Parathyroid adenoma (tissue), 2 donors: ENCODE data around the gene FAH.

Experiments
- H2AFZ ChIP-seq: fragments of 300-600 bp; sonication (generic); one replicate; pipeline ENCODE4 v1.7.0; 2017; ENCODE audit warnings: antibody characterized with exemption, mild to moderate bottlenecking
- H3K27ac ChIP-seq: fragments of 300-600 bp; sonication (generic); one replicate; pipeline ENCODE4 v1.7.0; 2017
- H3K27me3 ChIP-seq: fragments of 300-600 bp; sonication (generic); one replicate; pipeline ENCODE4 v1.7.0; 2017; ENCODE audit warnings: low read length; ENCODE audit not compliant: control insufficient read depth, insufficient read depth
- H3K36me3 ChIP-seq: fragments of 300-600 bp; sonication (generic); one replicate; pipeline ENCODE4 v1.7.0; 2017; ENCODE audit warnings: low read length; ENCODE audit not compliant: control insufficient read depth, insufficient read depth
- H3K4me1 ChIP-seq: fragments of 300-600 bp; sonication (generic); one replicate; pipeline ENCODE4 v1.7.0; 2017; ENCODE audit warnings: control low read depth
- H3K4me2 ChIP-seq: fragments of 300-600 bp; sonication (generic); one replicate; pipeline ENCODE4 v1.7.0; 2017; ENCODE audit warnings: low read length
- H3K4me3 ChIP-seq: fragments of 300-600 bp; sonication (generic); one replicate; pipeline ENCODE4 v1.7.0; 2017; ENCODE audit warnings: low read depth, low read length
- H3K79me2 ChIP-seq: fragments of 300-600 bp; sonication (generic); one replicate; pipeline ENCODE4 v1.7.0; 2017; ENCODE audit warnings: control low read depth
- H3K9ac ChIP-seq: fragments of 300-600 bp; sonication (generic); one replicate; pipeline ENCODE4 v1.7.0; 2017; ENCODE audit warnings: mild to moderate bottlenecking
- H3K9me3 ChIP-seq: fragments of 300-600 bp; sonication (generic); one replicate; pipeline ENCODE4 v1.7.0; 2017; ENCODE audit warnings: low read length; ENCODE audit not compliant: control insufficient read depth
- CTCF ChIP-seq: fragments of 300-600 bp; sonication (generic); IDR thresholded peaks from one replicate; pipeline ENCODE4 v1.7.0; 2017; ENCODE audit warnings: antibody characterized with exemption, mild to moderate bottlenecking
- donor health status: primary hyperparathyroidism.

FAH gene

GRCh38 chr15:80204231-80204630, 51.4 kb downstream of the FAH start:
- TF ChIP-seq CTCF: no peak
- no peaks in the 10 kb centered on the region for H3K9me3 ChIP-seq
- no peaks in the 10 kb centered on the region for H3K4me1 ChIP-seq
- no peak overlapping the region for H3K27ac ChIP-seq
- no peak overlapping the region for H3K4me3 ChIP-seq
- H3K36me3 ChIP-seq: no peaks in the 10 kb centered on the region
- H3K27me3 ChIP-seq: no peaks in the 10 kb centered on the region
- no peaks in the 10 kb centered on the region for H3K79me2 ChIP-seq
- H3K4me2 ChIP-seq: no peak overlapping the region
- H2AFZ ChIP-seq: no peak overlapping the region
- H3K9ac ChIP-seq: no peak overlapping the region

GRCh38 chr15:80207887-80208286, 55.1 kb downstream of the FAH start:
- no peaks in the 10 kb centered on the region for H3K36me3 ChIP-seq
- no peak for TF ChIP-seq CTCF

GRCh38 chr15:80208758-80209734, 56.2 kb downstream of the FAH start:
- no peak overlapping the region for H3K4me2 ChIP-seq
- no peak overlapping the region for H3K9ac ChIP-seq
- no peak overlapping the region for H3K27ac ChIP-seq
- TF ChIP-seq CTCF: no peak
- no peaks in the 10 kb centered on the region for H3K27me3 ChIP-seq
- no peak overlapping the region for H3K4me3 ChIP-seq
- no peaks in the 10 kb centered on the region for H3K79me2 ChIP-seq
- H3K36me3 ChIP-seq: no peaks in the 10 kb centered on the region
- H3K9me3 ChIP-seq: no peaks in the 10 kb centered on the region
- H2AFZ ChIP-seq: no peak overlapping the region
- H3K4me1 ChIP-seq: no peaks in the 10 kb centered on the region

More at GRCh38 chr15:80207887-80208286, 55.1 kb downstream of the FAH start:
- H3K27ac ChIP-seq: no peak overlapping the region
- H3K4me1 ChIP-seq: no peaks in the 10 kb centered on the region
- no peak overlapping the region for H3K4me2 ChIP-seq
- H3K4me3 ChIP-seq: no peak overlapping the region
- H3K27me3 ChIP-seq: no peaks in the 10 kb centered on the region
- H3K9me3 ChIP-seq: no peaks in the 10 kb centered on the region
- H2AFZ ChIP-seq: no peak overlapping the region
- H3K9ac ChIP-seq: no peak overlapping the region
- H3K79me2 ChIP-seq: no peaks in the 10 kb centered on the region

DNA sequence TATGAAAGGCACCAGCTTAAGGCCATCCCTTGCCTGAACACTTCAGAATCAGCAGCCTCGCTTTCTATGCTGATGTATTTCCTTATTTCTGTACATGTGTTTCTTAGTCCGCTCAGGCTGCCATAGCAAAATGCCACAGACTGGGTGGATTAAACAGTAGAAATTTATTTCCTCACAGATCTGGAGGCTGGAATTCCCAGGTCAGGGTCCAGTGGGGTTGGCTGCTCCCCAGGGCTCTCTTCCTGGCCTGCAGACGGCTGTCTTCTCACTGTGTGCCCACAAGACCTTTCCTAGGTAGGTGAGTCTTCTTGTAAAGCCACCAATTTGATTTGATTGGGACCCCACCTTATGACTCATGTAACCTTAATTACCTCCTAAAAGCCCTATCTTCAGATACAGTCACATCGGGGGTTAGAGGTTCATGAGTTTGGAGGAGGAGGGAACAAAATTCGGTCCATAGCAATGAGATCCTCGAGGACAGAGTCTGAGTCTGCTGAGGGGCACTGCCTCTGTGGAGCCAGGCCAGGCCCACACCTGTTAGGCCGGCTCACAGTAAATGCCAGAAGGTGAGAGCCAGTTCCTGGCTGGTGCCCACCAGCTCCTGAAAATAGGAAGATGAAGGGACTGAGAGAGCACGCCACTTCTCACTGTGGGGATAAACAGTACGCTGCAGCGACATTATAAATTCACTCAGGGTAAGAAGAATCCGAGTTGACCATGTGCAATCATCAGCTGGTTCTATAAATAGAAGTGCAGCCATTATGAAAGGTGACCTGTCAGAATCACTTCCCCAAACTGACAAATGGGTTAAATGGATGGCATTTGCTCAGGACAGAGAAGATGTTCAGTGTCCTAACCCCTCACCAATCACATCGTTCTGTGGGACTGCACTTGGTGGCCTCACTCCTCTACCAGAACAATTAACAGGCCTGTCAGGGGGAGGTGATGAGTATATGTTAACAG, 58.1 kb downstream of the FAH start:
- no peaks in the 10 kb centered on the region for H3K79me2 ChIP-seq
- no peaks in the 10 kb centered on the region for H3K4me1 ChIP-seq
- no peak overlapping the region for H3K27ac ChIP-seq
- no peak for TF ChIP-seq CTCF
- H3K27me3 ChIP-seq: no peaks in the 10 kb centered on the region
- H3K4me3 ChIP-seq: no peak overlapping the region
- no peak overlapping the region for H2AFZ ChIP-seq
- H3K36me3 ChIP-seq: no peaks in the 10 kb centered on the region
- H3K9ac ChIP-seq: no peak overlapping the region
- H3K9me3 ChIP-seq: no peaks in the 10 kb centered on the region
- H3K4me2 ChIP-seq: no peak overlapping the region
